IMR-90 (cell line): Measurements from ENCODE around the gene MMP24.

Source experiments
- BHLHE40 ChIP-seq: fragments of 150-350 bp; IDR thresholded peaks from 2 replicates; pipeline ENCODE4 v1.6.1; 2016; ENCODE audit warnings: mild to moderate bottlenecking, low read depth, low read length
- FOS ChIP-seq: fragments of 150-350 bp; IDR thresholded peaks from 2 replicates; pipeline ENCODE4 v1.6.1; 2016; ENCODE audit warnings: low read depth, low read length
- MAFK ChIP-seq: IDR thresholded peaks from 2 replicates; pipeline ENCODE4 v1.6.1; 2012; ENCODE audit warnings: low read depth, low read length, improper control_type of control experiment
- MAZ ChIP-seq: IDR thresholded peaks from 2 replicates; pipeline ENCODE4 v1.6.1; 2012; ENCODE audit warnings: low read depth, mild to moderate bottlenecking, low read length, improper control_type of control experiment, moderate library complexity, borderline replicate concordance
- RAD21 ChIP-seq: IDR thresholded peaks from 2 replicates; pipeline ENCODE4 v1.6.1; 2012; ENCODE audit warnings: low read length, improper control_type of control experiment
- RCOR1 ChIP-seq: IDR thresholded peaks from 2 replicates; pipeline ENCODE4 v1.6.1; 2012; ENCODE audit warnings: mild to moderate bottlenecking, low read length, improper control_type of control experiment; ENCODE audit not compliant: insufficient replicate concordance
- SMC3 ChIP-seq: fragments of 150-350 bp; IDR thresholded peaks from 2 replicates; pipeline ENCODE4 v1.6.1; 2016; ENCODE audit warnings: low read depth, mild to moderate bottlenecking, antibody characterized with exemption, low read length, moderate library complexity
- USF2 ChIP-seq: fragments of 150-350 bp; IDR thresholded peaks from 2 replicates; pipeline ENCODE4 v1.6.1; 2017; ENCODE audit warnings: mild to moderate bottlenecking, antibody characterized with exemption, low read length, low read depth
- TF ChIP-seq, protein P1 (sequence below): conservative IDR thresholded peaks from 2 replicates; pipeline ENCODE4 v1.5.1; 2012; ENCODE audit warnings: mild to moderate bottlenecking, low read depth, low read length, improper control_type of control experiment

- TF ChIP-seq, protein P1, sequence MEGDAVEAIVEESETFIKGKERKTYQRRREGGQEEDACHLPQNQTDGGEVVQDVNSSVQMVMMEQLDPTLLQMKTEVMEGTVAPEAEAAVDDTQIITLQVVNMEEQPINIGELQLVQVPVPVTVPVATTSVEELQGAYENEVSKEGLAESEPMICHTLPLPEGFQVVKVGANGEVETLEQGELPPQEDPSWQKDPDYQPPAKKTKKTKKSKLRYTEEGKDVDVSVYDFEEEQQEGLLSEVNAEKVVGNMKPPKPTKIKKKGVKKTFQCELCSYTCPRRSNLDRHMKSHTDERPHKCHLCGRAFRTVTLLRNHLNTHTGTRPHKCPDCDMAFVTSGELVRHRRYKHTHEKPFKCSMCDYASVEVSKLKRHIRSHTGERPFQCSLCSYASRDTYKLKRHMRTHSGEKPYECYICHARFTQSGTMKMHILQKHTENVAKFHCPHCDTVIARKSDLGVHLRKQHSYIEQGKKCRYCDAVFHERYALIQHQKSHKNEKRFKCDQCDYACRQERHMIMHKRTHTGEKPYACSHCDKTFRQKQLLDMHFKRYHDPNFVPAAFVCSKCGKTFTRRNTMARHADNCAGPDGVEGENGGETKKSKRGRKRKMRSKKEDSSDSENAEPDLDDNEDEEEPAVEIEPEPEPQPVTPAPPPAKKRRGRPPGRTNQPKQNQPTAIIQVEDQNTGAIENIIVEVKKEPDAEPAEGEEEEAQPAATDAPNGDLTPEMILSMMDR: no peak
- TF ChIP-seq BHLHE40 (no peak), MAFK (no peak), RAD21 (no peak), USF2 (no peak), FOS (no peak), SMC3 (no peak), RCOR1 (no peak), MAZ (no peak)
Observed at GRCh38 chr20:35216541-35216940, 9.9 kb upstream of the MMP24 start.
